ENCODE data around the gene EMC8.

DNA sequence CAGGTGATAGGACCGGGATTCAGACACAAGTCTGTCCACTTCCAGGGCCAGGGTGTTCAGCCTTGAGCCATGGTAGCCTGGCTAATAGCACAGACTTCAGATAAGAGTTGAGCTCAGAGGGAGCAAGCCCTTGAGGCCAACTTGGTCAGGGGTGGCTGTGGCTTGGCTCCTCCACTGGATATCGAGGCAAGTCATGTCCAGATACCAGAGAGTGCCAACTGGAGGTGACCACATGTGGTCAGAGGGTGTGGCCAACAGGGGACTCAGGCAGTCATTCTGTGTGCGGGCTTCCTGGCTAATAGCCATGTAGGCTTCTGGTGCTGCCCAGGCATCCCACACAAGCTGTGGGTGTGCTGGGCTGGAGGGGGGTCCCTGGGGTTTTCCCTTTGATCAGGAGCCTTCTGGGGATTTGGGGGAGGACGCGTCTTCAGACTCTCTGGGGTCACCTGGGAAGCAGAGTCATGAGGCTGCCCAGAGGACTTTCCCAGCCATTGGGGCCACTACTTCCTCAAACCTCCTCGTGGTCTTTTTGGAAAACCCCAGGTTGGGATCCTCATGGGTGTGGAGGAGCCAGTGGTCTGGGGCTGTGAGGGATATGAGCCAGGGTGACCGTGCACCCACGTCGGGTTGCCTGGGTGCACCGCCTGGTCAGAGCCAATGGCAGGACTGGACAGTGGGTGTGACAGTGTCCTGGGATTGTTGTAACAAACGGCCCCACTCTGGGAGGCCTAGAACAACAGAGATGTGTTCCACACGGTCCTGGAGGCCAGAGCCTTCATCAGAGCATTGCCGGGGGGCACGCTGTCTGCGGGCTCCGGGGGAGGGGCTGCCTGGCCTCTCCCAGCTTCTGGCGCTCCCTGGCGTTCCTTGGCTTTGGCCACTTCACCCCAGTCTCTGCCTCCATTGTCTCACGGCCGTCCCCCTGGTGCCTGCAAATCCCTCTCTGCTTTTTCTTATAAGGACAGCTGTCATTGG is 25.1 kb upstream of the EMC8 start:
- TF ChIP-seq, protein P1, sequence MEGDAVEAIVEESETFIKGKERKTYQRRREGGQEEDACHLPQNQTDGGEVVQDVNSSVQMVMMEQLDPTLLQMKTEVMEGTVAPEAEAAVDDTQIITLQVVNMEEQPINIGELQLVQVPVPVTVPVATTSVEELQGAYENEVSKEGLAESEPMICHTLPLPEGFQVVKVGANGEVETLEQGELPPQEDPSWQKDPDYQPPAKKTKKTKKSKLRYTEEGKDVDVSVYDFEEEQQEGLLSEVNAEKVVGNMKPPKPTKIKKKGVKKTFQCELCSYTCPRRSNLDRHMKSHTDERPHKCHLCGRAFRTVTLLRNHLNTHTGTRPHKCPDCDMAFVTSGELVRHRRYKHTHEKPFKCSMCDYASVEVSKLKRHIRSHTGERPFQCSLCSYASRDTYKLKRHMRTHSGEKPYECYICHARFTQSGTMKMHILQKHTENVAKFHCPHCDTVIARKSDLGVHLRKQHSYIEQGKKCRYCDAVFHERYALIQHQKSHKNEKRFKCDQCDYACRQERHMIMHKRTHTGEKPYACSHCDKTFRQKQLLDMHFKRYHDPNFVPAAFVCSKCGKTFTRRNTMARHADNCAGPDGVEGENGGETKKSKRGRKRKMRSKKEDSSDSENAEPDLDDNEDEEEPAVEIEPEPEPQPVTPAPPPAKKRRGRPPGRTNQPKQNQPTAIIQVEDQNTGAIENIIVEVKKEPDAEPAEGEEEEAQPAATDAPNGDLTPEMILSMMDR (conservative IDR thresholded peaks at IDR 0.05; ENCODE audit: low read length) = no peak
- TF ChIP-seq EZH2phosphoT487 (IDR thresholded peaks at IDR 0.05; ENCODE audit: borderline replicate concordance) = no peak
